ENCODE results near the gene CACNB1.

The CACNB1 gene

DNA sequence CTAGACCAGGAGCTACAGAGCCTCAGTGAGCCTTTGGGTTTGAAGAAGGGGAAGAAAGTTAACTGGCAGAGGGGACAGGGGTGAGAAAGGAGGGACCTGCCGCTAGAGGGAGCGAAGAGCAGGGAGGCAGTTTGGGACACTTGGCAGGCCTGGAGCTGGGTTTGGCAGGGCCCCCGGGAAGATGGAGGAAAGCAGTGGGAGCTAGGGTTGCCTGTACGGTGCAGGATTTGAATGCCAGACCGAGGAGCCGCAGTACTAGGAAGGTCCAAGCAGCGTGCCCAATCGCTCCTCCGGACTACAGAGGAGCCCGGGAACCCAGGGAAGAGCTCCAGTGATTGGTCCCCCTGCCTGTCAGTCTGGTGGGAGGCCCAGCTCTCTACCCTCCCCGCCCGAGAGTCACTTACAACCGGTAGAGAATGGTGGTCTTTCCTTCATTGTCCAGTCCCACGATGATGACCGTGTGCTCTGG lies 32.8 kb downstream of the CACNB1 start:
- DNase-seq, result peak; percentile 88
- Mint-ChIP-seq H3K4me3 (peak overlapping the region; percentile 86), H3K36me3 (ENCODE audit: low read depth) (no peaks in the 10 kb centered on the region)

DNA sequence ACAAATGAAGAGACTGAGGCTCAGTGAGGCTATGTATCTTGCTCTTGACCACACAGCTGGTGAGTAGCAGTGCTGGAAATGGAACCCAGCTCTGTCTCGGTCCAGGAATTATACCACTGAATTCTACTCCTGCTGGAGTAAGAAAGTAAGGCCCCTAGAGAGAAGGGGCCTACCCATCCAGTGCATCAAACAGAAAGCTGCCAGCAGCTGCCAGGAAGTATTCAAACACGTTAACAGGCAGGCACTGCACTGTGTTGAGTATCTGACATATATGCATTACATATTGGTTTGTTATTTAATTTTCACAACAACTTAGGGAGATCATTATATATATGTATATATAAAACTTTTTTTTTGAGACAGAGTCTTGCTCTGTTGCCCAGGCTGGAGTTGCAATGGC lies 35.5 kb downstream of the CACNB1 start:
- Mint-ChIP-seq H3K27me3 (ENCODE audit: low read depth, poor library complexity) (peaks cover 52% of the 10 kb centered on the region), H3K9me3 (no peaks in the 10 kb centered on the region), H3K27ac (no peak overlapping the region), H3K36me3 (ENCODE audit: low read depth) (no peaks in the 10 kb centered on the region), H3K4me3 (no peak overlapping the region), H3K4me1 (peaks cover 25% of the 10 kb centered on the region)
- DNase-seq, result no peak
- TF ChIP-seq, protein P1, sequence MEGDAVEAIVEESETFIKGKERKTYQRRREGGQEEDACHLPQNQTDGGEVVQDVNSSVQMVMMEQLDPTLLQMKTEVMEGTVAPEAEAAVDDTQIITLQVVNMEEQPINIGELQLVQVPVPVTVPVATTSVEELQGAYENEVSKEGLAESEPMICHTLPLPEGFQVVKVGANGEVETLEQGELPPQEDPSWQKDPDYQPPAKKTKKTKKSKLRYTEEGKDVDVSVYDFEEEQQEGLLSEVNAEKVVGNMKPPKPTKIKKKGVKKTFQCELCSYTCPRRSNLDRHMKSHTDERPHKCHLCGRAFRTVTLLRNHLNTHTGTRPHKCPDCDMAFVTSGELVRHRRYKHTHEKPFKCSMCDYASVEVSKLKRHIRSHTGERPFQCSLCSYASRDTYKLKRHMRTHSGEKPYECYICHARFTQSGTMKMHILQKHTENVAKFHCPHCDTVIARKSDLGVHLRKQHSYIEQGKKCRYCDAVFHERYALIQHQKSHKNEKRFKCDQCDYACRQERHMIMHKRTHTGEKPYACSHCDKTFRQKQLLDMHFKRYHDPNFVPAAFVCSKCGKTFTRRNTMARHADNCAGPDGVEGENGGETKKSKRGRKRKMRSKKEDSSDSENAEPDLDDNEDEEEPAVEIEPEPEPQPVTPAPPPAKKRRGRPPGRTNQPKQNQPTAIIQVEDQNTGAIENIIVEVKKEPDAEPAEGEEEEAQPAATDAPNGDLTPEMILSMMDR (IDR thresholded peaks at IDR 0.05), result no peak

More for the DNA sequence above, 32.8 kb downstream of the CACNB1 start:
- peaks cover 62% of the 10 kb centered on the region for H3K27me3 Mint-ChIP-seq (ENCODE audit: low read depth, poor library complexity)
- TF ChIP-seq, protein P1 (IDR thresholded peaks at IDR 0.05), result peak; percentile 67
- H3K27ac Mint-ChIP-seq, result no peak overlapping the region
- H3K4me1 Mint-ChIP-seq, result peaks cover 38% of the 10 kb centered on the region
- H3K9me3 Mint-ChIP-seq, result peaks cover 9% of the 10 kb centered on the region

DNA sequence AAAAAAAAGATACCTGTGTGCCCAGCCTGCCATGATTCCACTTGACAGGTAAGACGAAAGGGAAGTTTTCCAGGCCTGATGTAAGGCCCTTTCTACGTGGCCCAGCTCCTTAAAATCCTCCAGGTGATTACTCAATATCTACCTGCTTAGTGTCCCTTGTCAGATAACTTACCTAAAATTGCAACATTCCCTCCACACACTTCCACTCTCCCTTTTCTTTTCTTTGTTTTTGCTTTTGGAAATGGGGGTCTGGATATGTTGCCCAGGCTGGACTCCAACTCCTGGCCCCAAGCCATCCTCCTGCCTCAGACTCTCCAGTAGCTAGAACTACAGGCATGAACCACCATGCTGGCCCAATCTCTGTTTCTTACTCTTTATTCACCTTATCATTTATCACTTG lies 38.8 kb downstream of the CACNB1 start:
- Mint-ChIP-seq H3K27me3 (ENCODE audit: low read depth, poor library complexity) (peaks cover 39% of the 10 kb centered on the region), H3K27ac (no peak overlapping the region), H3K4me1 (no peaks in the 10 kb centered on the region), H3K9me3 (peaks cover 9% of the 10 kb centered on the region), H3K4me3 (no peak overlapping the region), H3K36me3 (ENCODE audit: low read depth) (no peaks in the 10 kb centered on the region)
- DNase-seq, result no peak
- TF ChIP-seq, protein P1 (IDR thresholded peaks at IDR 0.05), result no peak

DNA sequence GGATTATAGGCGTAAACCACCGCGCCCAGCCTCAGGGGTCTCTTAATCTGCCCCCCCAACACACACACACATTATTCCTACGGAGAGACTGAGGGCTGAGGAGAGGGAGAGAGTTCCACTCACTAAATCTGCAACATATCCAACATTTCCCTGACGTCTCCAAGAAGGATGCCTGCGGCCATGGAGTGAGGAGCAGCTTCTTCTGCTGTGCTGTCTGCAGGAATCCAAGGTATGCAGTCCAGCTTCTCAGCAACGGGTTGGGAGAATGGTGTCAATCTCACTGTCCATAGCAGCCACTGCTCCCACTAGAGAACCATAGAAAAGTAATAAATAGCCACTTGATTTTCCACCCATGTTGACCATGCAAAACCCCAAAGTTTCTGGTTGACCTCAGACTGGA lies 41.0 kb downstream of the CACNB1 start:
- Mint-ChIP-seq H3K4me1 (peaks cover 20% of the 10 kb centered on the region), H3K27me3 (ENCODE audit: low read depth, poor library complexity) (peaks cover 52% of the 10 kb centered on the region), H3K9me3 (peaks cover 10% of the 10 kb centered on the region), H3K4me3 (no peak overlapping the region), H3K27ac (no peak overlapping the region), H3K36me3 (ENCODE audit: low read depth) (no peaks in the 10 kb centered on the region)
- no peak for DNase-seq
- TF ChIP-seq, protein P1 (IDR thresholded peaks at IDR 0.05), result no peak

DNA sequence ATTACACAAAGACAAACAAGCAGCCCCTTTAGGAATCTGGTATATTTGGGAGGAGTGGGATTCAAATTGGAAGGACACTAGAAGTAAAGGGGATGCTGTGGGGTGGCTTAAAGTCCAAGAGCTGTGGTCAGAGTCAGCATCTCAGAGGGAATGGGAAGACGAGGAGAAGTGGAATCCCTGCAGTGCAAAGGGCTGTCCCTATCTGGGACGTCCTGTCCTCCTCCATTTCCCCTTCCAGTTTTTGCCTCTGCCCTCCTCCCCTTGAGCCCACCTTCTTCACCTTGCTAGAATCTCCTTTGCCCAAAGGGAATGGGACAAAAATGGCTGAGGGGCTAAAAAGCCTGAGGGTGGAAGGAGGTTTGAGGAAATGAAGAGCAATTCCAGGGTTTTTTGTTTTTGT lies 41.8 kb downstream of the CACNB1 start:
- H3K4me1 Mint-ChIP-seq, result peaks cover 20% of the 10 kb centered on the region
- H3K27ac Mint-ChIP-seq, result no peak overlapping the region
- H3K36me3 Mint-ChIP-seq (ENCODE audit: low read depth), result no peaks in the 10 kb centered on the region
- DNase-seq, result no peak
- TF ChIP-seq, protein P1 (IDR thresholded peaks at IDR 0.05), result no peak
- peaks cover 54% of the 10 kb centered on the region for H3K27me3 Mint-ChIP-seq (ENCODE audit: low read depth, poor library complexity)
- H3K4me3 Mint-ChIP-seq, result no peak overlapping the region
- H3K9me3 Mint-ChIP-seq, result peaks cover 10% of the 10 kb centered on the region

DNA sequence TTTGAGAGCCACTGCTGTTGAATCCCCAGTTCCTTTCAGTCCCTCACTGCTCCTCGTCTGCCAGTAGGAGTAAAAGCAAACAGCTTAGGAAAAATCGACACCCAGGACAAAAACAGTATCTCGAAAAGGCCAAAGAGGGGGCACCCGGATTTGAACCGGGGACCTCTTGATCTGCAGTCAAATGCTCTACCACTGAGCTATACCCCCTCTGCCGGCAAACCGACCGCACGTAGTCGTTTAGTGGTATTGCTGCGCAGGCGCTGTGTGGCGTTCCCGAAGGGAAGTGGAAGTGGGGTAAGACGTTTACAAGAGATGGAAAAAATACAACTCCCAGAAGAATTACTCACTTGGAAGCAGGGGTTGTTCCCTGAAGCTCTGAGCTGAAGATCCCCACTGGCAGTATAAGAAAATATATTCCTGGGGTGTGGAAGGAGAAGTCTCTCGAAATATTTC lies 43.8 kb downstream of the CACNB1 start:
- no peaks in the 10 kb centered on the region for H3K36me3 Mint-ChIP-seq (ENCODE audit: low read depth)

More for the DNA sequence above, 43.8 kb downstream of the CACNB1 start:
- TF ChIP-seq, protein P1 (IDR thresholded peaks at IDR 0.05), result no peak
- H3K27me3 Mint-ChIP-seq (ENCODE audit: low read depth, poor library complexity), result peaks cover 63% of the 10 kb centered on the region
- DNase-seq, result peak; percentile 96
- peak overlapping the region; percentile 96 for H3K27ac Mint-ChIP-seq
- peaks cover 20% of the 10 kb centered on the region for H3K4me1 Mint-ChIP-seq
- peak overlapping the region; percentile 99 for H3K4me3 Mint-ChIP-seq
- peaks cover 10% of the 10 kb centered on the region for H3K9me3 Mint-ChIP-seq

All from nephron progenitor cell (in vitro differentiated cells).